SK-N-SH (cell line): ENCODE results near the gene KRT72.

ENCODE experiments used
- EP300 ChIP-seq, 2 experiments: IDR thresholded peaks; 2 replicates each; pipeline versions ENCODE4 v1.4.0 to v1.6.1; 2012; ENCODE audit warnings: borderline replicate concordance in 1 of 2, low read depth in 1 of 2, low read length in 1 of 2
- EZH2phosphoT487 ChIP-seq: fragments of 200-600 bp; sonication (generic); IDR thresholded peaks from 2 replicates; pipeline ENCODE4 v1.6.1; 2017; ENCODE audit warnings: low read depth, mixed run types, mild to moderate bottlenecking, antibody characterized with exemption, moderate library complexity, borderline replicate concordance
- FOXM1 ChIP-seq: IDR thresholded peaks from 2 replicates; pipeline ENCODE4 v1.4.0; 2012; ENCODE audit warnings: low read depth, mild to moderate bottlenecking
- GABPA ChIP-seq: IDR thresholded peaks from 2 replicates; pipeline ENCODE4 v1.4.0; 2012; ENCODE audit warnings: low read depth, mild to moderate bottlenecking
- MEF2A ChIP-seq: IDR thresholded peaks from 2 replicates; pipeline ENCODE4 v1.4.0; 2012; ENCODE audit warnings: low read depth, borderline replicate concordance
- NFIC ChIP-seq: IDR thresholded peaks from 2 replicates; pipeline ENCODE4 v1.4.0; 2012; ENCODE audit warnings: borderline replicate concordance
- POLR2AphosphoS5 ChIP-seq: IDR thresholded peaks from 2 replicates; pipeline ENCODE4 v1.6.1; 2012; ENCODE audit warnings: low read depth, low read length
- RCOR1 ChIP-seq: fragments of 150-350 bp; IDR thresholded peaks from 2 replicates; pipeline ENCODE4 v1.6.1; 2017; ENCODE audit warnings: antibody characterized with exemption, low read length
- RXRA ChIP-seq: IDR thresholded peaks from 2 replicates; pipeline ENCODE4 v1.4.0; 2012; ENCODE audit warnings: low read depth, mild to moderate bottlenecking, borderline replicate concordance
- TAF1 ChIP-seq: IDR thresholded peaks from 2 replicates; pipeline ENCODE4 v1.6.1; 2012; ENCODE audit warnings: low read depth, mild to moderate bottlenecking, low read length, moderate library complexity, borderline replicate concordance
- TF ChIP-seq, protein P1 (sequence below): fragments of 200-600 bp; sonication (generic); IDR thresholded peaks from 2 replicates; pipeline ENCODE4 v1.6.1; 2017; ENCODE audit warnings: antibody characterized with exemption, mild to moderate bottlenecking, moderate library complexity
- TF ChIP-seq, protein P2 (sequence below): IDR thresholded peaks from 2 replicates; pipeline ENCODE4 v1.4.0; 2012; ENCODE audit warnings: low read depth

DNA sequence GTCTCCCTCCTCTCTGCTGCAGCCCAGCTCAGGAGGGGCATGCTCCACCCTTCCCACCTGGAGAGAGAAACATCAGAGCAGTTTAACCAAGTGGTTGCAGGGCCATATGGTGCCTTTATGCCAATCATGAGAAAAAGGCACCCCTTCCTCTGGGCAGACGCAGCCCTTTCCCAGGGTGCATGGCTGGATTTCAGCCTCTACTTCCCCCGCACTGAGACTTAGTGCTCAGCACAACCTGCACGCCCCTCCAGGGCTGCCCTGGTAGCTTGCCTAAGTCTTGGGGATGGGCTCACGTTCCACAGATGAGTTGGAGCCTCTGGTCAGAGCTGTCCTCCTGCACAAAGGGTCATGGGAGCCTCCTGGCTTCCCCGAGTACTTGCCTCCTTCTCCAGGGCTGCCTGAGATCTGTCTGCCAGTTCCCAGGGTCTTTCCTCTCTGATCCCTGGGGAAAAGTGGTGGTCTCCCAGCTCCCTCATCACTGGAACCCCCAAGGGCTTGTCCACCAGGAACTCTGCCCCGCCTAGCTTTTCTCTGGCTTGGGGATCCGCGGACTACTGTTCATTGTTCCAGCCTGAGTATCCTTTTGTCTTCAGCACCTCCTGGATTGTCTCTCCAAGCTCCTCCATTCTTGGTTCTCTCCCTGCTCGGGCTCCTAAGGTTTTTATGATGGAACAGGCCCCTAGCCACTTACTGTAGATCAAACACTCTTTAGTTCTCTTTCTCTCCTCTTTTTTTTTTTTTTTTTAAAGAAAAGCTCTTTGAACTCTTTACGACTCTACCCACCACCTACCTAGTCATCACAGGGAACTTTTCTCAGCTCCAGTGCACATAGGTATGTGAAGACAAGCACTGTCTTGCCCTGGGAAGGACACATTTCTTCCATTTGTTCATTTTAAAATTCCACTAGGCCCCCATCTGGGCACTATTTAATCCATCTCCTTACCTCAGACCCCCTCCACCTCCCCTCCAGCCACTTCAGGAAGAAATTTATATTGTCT is 21.5 kb downstream of the KRT72 start:
- TF ChIP-seq EP300 (IDR thresholded peaks at IDR 0.05; ENCODE audit: borderline replicate concordance in 1 of 2, low read depth in 1 of 2, low read length in 1 of 2) (no peak), EZH2phosphoT487 (no peak), TAF1 (no peak), FOXM1 (no peak), MEF2A (no peak), RCOR1 (no peak), GABPA (no peak), NFIC (no peak), RXRA (no peak), POLR2AphosphoS5 (no peak)
- TF ChIP-seq, protein P1, sequence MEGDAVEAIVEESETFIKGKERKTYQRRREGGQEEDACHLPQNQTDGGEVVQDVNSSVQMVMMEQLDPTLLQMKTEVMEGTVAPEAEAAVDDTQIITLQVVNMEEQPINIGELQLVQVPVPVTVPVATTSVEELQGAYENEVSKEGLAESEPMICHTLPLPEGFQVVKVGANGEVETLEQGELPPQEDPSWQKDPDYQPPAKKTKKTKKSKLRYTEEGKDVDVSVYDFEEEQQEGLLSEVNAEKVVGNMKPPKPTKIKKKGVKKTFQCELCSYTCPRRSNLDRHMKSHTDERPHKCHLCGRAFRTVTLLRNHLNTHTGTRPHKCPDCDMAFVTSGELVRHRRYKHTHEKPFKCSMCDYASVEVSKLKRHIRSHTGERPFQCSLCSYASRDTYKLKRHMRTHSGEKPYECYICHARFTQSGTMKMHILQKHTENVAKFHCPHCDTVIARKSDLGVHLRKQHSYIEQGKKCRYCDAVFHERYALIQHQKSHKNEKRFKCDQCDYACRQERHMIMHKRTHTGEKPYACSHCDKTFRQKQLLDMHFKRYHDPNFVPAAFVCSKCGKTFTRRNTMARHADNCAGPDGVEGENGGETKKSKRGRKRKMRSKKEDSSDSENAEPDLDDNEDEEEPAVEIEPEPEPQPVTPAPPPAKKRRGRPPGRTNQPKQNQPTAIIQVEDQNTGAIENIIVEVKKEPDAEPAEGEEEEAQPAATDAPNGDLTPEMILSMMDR = no peak
- TF ChIP-seq, protein P2, sequence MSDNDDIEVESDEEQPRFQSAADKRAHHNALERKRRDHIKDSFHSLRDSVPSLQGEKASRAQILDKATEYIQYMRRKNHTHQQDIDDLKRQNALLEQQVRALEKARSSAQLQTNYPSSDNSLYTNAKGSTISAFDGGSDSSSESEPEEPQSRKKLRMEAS = no peak
